CD4-positive, alpha-beta T cell treated with Interleukin-4 for 1 hour (primary cell): Measurements from ENCODE around the gene TOR2A.

ENCODE experiments used
- DNase-seq, 2 donors: peaks; one replicate each; pipeline ENCODE4 v3.0.0-alpha.2; 2020 to 2022

TOR2A gene

DNA sequence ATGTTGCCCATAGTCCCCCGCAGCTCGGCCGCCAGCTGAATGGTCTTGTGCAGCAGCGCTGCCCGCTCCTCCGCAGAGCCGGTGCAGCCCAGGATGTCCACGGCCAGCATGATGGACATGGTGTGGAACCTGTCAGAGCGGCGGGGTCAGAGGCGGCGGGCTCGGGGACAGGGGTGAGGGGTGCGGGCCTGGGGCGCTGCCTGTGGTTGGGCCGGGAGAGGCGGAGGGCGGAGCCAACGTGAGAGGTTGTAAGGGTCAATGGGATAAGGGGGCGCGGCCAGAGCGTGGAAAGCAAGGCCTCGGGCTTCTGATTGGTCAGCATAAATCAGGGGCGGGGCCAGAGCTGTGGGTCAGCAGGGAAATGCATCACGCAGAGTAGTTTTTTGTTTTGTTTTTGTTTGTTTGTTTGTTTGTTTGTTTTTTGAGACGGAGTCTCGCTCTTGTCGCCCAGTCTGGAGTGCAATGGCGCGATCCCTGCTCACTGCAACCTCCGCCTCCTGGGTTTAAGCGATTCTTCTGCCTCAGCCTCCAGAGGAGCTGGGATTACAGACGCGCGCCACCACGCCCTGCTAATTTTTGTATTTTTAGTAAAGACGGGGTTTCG is 6.8 kb upstream of the TOR2A start:
- no peak for DNase-seq

DNA sequence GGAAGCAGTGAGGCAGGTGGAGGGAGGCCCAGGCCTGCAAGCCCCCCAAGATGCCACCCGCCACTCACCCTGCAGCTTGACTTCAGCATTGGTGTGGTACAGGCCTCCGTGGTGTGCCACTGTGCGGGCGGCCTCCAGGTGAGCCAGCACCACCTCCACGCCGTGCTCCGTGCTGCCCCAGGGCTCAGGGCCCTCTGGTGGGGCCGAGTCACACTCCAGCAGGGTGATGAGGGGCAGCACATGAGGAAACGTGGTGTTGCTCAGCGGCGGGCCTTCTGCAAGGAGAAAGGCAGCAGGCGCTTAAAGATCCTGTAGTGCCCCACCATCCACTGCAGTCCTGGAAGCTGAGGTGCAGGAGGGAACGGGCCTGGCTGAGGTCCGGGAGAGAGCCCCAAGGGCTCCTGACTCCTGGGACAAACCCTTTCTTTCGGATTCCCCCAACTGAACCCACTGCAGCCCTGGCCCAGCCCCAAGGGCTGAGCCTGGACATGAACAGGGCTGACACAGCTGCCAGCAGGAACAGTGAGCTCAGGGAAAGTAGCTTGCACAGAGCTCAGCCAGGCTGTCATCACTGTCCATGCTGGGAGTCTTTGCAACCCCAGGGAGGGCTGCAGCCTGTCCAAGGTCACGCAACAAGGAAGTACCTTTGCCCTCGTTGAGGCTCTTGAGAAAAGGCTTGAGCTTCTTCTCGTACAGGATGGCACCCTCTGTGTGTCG is 4.7 kb upstream of the TOR2A start:
- DNase-seq = no peak

DNA sequence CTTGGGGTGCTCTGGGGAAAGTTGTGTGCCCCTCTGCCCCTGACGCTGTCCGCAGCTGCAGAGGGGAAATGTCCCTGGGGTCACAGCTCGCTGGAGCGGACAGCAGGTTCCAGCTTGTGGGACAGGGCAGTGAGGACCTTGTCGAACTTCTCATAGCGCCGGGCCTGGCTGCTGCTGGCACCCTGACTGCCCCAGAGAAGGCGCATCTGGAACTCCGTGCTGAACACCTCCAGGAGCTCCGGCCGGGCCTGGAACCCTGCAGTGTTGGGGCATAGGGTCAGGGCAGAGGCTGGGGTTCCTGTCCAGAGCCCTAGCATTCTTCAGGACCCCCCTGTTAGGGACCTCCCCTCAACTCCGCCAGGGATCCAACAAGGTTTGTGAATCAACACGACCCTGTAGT is 3.6 kb upstream of the TOR2A start:
- DNase-seq = no peak

DNA sequence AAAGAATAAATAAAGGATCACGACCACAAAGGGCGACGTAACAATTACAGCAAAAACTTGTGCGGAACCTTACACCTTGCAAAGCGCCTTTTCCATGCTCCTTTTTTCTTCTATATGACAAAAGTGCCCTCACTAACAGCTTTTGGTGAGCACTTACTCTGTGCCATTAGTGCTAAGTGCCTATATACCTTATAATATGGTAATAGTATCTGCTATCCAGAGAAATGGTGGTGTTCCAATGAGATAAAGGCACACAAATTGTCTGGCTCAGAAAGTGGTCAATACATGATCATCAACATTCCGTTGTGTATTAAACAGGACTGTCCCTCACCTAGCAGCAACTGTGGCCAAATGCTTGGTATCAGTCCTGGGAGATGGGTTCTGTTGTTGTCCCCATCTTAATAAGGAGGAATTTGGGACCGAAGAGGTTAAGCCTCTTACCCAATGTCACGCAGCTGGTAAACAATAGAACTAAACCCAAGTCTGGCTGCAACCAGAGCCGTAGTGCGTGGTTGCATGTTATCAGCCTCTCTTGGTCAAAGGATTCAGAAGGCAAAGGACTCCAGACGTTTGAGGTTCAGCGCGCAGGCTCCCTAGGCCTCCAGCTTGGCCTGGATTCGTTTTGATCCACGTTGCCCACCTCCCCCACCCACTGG is 564 bp upstream of the TOR2A start:
- no peak for DNase-seq

DNA sequence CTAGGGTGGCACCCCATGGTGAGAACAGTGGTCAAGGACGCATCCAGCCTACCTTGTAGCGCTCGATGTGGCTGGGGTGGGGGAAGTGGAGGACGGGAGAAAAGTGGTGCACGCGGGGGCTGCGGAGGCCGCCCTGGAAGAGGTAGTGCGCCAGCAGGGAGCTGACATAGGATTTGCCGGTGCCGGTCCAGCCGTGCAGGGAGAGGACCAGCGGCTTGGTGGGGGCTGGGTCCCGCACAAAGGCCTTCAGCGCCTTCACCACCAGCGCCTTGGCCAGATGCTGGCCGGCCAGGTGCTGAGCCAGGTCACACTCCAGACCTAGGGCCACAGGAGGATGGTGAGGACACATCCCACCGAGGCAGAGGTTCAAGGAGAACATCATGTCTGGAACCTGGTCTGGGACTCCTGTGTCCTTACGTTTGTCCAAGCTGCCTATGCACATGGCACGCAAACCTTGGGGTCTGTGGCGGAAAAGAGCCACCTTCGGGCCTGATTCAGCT is 797 bp downstream of the TOR2A start:
- DNase-seq = no peak

DNA sequence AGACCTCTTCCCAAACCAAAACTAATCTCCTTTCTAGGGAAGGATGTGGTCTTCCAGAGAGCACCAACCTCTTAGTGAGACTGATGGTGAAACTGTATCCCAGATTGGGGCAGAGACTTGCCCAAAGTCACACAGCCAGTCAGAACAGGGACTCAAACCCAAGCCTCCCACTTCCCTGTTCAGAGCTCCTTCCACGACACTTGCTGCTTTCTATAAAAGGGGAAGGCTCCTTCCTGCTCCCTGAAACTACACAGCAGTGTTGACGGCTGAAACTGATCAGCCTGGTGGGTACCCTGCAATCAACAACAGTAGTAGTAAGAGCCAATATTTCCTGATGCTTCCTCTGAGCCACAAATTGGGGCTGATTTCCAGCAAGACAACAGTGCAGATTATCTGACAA is 1.5 kb downstream of the TOR2A start:
- DNase-seq = no peak

DNA sequence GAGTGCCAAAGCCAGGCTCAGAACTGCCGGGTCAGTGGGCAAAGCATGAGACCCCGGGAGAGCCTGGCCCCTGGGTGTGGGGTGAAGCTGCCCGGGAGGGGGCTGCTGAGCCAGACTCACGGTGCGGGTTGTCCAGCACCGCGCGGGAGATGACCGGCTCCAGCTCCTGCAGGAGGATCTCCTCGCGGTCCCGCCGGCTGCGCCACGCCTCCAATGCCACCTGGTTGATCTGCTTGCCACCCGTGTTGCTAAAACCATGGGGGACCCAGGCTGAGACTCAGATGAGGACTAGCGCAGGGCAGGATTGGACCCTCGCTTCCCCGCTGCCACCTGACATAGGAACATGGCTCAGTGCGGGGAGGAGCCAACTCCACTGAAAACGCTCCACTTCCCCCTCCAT is 2.6 kb downstream of the TOR2A start:
- DNase-seq = no peak

DNA sequence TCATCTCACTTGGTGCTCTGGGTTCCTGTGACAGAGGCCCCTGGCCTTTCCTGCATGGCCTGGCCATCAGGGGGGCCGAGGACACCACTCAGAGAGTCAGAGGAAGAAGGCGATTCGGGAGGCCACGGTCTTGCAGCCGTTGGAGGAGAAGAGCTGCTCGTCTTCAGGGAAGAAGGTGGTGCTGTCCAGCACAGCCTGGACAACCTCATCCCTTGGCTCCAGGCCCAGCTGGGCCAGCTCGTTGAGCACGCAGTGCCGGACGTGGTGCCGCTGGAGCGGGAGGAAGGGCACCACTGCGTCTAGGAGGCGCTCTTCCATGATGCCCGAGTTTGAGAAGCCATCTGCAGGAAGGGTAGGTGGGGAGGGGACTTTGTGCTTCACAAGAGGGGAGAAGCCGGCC is 3.2 kb downstream of the TOR2A start:
- no peak for DNase-seq

DNA sequence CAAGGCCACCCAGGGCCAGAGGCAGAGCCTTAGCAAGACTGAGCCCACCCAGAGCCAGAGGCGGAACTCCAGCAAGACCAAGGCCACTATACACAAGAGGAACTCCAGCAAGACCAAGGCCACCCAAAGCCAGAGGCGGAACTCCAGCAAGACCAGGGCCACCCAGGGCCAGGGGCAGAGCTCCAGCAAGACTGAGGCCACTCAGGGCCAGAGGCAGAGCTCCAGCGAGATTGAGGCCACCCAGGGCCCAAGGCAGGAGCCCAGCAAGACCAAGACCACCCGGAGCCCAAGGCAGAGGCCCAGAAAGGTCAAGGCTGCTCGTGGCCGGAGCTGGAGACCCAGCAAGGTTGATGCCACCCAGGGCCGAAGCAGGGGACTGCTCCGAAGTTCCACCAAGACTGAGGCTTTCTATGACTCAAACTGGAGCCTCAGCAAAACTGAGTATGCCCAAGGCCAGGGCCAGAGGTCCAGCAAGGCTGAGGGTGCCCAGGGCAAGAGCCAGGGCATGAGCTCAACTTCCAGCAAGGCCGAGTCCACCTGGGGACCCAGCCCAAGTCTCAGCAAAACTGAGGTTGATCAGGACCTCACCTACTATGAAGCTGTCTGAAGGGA is 4.2 kb downstream of the TOR2A start:
- DNase-seq = no peak

DNA sequence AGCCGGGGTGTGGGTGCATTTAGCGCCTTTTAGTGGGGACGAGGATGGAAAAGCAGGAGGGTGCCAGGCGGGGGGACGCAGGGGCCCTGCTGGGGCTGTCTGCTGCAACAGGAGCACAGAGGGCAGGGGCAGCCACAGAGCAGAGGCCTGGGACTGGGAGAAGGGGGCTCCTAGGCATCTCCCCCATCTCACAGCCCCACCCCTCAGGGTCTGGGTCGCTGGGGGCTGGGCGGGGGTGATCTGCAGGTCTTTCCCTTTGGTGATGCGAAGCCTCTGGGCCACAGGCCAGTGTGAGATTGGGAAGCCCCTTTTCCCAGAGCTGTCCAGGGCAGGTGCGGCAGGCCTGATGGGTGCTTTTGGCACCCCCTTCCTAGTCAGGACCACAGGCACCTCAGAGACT is 4.8 kb downstream of the TOR2A start:
- no peak for DNase-seq

DNA sequence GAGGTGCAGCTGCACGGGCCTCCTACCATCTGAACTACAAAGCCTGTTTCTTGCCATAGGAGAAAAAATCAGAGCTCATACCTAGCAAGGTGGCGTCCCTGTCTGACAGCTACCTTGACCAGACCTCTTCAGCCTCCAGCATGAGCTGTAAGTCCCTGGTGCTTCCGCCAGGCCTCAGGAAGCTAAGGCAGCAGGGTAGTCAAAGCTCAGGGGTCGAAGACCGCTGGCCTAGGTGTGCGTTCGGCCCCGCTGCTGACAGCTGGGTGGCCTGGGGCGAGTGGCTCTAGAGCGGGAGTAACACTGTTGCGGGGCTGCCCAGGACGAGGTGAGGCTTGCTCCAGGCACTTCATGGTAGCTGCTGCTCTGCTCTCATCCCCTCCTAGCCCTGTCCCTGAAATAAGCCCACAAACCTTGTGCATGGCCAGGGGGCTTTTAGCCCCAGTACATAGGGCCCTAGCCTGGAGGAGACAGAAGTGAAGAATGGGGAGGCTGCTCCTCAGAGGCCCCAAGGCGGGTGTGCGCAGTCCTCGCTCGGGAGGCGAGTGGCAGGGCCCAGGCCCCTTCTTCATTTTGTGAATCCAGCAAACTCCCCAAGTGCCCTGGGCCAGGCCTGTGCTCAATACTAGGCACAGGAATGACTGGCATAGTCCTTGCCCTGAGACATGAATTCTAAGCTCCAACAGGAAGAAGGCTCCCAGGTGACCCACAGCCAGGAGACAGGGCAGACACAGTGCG is 5.4 kb downstream of the TOR2A start:
- DNase-seq = no peak

DNA sequence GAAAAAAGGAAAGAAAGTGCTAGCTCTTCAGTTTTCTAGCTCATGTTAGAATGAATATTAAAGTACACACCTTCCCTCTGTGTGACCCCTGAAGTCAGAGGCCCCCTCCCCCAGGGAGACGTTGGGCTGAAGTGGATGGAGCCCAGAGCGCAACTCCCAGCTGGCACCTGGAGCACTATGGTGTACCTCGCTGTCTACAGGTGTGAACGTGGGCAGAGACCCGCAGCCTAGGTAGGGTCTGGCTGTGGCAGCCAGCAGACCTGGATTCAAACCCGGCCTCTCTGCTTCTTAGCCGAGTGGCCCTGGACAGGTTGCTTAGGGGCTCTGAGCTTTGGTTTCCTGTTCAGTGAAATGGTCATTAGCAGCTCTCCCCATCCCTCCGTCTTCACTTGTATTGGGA is 6.3 kb downstream of the TOR2A start:
- no peak for DNase-seq

DNA sequence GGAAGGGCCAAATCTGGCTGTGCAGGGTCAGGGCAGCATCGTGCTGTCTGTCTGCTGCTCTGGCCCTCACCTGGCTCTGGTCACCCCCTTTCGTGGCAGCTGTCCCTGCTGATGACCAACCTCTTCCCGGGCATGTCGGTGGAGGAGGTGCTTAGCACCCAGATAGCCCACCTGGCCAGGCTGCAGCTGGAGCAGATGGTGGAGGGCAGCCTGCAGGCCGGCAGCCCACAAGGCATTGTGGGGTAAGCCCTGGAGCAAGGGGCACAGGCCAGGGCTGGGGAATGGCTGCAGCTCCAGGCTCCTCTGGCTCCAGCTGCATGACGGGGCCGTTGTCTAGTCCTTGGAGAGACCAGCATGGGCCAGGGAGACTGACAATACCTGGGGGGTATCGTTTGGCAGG is 8.2 kb downstream of the TOR2A start:
- DNase-seq = no peak

DNA sequence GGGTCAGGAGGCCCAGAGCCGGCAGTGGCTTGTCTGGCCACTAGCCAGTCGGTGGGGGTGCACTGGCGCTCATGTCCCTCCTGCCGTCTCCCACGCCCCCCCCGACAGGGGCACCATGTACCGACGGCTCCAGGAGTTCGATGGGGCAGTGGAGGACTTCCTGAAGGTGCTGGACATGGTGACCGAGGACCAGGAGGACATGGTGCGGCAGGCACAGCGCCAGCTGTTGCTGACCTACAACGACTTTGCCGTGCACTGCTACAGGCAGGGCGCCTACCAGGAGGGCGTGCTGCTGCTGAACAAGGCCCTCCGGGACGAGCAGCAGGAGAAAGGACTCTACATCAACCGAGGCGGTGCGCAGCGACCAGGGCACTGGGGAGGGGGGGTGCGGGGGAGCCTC is 11.1 kb downstream of the TOR2A start:
- no peak for DNase-seq

DNA sequence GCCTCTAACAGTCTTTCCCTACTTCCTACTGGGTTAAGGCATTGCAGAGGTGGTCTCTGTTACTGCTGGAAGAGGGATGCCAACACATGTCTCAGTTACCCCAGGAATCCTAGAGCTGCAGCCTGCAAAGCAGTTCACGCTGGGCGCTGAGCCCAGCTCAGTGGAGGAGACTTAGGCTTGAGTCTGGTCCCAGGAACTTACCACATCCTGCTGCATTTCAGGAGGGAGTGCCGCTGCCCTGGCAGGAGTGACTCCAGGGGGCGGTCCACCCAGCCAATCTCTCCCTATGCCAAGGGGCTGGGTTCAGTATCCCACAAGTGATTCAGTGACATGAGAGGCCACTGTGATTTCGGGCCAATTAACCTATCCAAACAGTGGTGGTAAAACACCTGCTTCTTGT is 11.7 kb downstream of the TOR2A start:
- no peak for DNase-seq

DNA sequence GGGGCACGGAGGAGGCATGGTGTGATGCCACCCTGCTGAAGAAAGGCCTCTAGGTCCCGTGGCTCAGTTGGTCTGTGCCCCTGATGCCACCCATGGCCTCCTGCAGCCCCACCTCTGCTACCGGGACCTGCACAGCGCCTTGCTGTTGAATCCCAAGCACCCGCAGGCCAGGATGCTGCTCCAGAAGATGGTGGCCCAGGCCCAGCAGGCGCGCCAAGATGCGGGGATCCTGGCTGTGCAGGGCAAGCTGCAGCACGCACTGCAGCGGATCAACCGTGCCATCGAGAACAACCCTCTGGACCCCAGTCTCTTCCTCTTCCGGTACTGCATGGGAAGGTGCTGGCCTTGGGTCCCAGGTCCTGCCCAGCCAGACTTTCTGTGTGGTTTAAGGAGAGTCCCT is 12.1 kb downstream of the TOR2A start:
- no peak for DNase-seq

DNA sequence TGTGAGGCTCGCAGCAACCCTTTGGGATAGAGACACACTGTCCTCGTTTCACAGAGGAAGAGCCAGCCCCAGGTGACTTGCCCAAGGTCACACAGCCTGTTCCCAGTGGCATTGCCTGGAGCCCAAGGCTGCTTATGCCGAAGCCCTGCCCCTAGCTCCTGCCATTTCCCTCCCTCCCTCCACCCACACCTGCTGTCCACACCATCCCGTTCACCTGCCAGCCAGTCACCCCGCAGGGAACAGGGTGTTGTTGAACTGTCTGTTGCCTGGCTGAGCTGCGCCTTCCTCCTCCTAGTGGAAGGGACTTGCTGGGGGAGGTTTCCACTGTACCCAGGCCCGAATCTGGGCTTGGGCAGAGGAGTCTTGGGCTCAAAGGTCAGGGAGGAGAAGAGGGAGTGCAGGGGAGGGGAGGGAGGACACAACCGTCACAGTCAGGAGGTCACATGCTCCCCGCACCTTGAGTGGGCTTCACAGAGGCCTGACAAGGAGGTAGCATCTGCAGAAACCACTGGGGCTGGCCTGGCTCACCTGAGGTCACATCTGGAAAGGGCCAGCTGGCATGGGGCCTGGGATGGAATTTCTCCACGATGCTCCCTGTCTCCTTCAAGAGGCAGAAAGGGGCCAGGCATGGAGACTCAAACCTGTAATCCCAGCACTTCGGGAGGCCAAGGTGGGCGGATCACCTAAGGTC is 12.9 kb downstream of the TOR2A start:
- DNase-seq = no peak

DNA sequence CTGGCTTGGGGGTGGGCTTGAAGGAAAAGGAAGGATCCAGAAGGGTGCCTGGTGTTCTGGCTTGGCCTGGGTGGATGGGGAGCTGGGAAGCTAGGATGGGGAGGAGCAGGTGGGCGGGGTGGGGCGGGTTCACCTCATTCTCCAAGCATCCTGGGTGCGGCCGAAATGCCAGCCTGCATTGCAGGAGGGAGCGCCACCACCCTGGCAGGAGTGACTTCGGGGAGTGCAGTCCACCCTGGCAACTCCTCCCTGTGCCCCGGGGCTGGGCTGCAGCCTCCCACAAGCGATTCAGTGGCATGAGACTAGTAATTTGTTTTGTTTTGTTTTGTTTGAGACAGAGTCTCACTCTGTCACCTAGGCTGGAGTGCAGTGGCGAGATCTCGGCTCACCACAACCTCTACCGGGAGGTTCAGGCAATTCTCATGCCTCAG is 13.7 kb downstream of the TOR2A start:
- DNase-seq = peak in 1 of 2 donors; percentile 32

DNA sequence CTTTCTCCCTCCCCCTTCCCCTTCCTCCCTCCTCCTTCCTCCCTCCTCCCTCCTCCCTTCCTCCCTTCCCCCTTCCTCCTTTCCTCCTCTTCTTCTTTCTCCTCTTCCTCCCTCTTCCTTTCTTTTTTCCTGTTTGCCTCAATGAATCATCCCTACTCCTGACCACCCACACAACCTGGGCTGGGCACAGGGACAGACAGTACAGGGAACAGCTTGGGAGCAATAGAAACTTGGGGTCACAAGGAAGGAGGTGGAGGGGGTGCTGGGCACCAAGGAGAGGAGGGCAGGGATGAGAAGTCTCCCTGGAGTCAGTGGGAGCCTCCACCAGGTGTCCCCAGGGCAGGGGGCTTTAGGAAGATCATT is 14.2 kb downstream of the TOR2A start:
- DNase-seq = no peak

DNA sequence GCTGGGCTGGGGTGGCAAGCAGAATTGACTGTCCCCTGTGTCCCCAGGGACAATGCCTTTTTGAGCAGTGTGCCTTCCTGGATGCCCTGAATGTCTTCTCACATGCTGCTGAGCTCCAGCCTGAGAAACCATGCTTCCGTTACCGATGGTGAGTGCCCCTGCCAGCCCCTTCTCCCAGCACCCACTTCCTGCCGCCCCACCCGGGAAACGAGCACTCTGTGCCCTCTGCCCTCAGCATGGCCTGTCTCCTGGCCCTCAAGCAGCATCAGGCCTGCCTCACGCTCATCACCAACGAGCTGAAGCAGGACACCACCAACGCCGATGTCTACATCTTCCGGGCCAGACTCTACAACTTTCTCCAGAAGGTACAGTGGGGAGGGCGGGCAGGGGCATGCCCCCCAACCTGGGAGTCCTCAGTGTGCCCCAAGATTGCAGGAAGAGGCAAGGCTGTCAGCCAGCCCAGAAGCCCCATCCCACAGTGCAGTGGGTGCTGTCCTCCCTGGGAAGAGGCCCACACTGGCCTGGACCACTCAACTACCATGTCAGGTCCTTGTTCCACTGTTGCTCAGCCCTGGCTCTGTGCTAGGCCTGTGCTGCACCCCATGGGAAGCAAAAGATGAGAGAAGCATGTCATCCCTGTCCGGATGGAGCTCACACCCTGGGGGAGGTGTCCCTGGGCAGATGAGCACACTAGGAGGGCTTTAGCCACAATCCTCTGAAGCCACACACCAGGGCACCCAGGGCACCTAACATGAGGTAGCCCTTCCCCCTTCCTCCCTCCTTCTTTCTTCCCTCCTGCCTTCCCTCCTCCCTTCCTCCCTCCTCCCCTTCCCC is 14.8 kb downstream of the TOR2A start:
- peak in 1 of 2 donors; percentile 40 for DNase-seq

DNA sequence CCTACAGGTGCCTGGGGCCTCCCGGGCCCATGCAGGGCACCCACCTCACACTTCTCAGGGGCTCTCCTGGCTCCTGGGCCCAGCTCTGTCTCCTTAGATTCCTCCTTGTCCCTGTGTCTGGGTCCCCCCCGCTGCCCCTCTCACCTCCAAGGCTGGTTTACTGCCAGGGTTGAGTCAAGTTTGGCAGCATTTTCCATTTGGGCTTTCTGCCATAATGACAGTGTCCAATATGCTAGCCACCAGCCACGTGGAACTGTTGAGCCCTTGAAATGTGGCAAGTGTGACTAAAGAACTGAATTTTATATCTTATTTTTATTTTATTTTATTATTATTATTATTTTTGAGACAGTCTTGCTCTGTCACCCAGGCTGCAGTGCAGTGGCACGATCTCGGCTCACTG is 17.3 kb downstream of the TOR2A start:
- no peak for DNase-seq

DNA sequence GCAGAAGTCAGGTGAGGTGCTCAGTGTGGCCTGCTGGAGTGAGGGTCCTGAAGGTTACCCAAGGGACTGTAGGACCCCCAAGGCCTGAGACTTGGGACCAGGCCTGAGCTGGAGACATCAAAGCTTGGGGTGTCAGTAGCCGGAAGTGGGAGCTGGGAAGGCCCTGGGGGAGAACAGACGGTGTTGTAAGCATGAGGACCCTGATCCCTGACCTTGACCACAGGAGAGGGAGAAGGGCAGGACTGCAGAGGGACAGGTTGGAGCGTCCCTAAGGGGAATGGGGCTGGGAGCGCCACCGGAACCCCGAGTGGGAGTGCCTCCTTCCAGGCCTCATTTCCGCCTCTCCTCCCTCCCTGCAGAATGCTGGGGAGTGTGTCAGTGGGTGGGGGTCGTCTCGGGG is 18.7 kb downstream of the TOR2A start:
- no peak for DNase-seq
